ENCODE measurements around the gene ACVRL1. TPM values are rescaled to one million over a fixed set of nuclear protein-coding genes. Genes with fewer than 3 reads are reported as not detected.
"Not testable (repeated sequence)": the region's sequence is repeated elsewhere in the genome, so short reads cannot be mapped to it uniquely, and the experiment has no call there.

ACVRL1 gene
- total and polyA plus RNA-seq, 2 donors (not counting 1 experiment from before 2014, with no cell fraction given): 8.9 to 36.2 TPM

DNA sequence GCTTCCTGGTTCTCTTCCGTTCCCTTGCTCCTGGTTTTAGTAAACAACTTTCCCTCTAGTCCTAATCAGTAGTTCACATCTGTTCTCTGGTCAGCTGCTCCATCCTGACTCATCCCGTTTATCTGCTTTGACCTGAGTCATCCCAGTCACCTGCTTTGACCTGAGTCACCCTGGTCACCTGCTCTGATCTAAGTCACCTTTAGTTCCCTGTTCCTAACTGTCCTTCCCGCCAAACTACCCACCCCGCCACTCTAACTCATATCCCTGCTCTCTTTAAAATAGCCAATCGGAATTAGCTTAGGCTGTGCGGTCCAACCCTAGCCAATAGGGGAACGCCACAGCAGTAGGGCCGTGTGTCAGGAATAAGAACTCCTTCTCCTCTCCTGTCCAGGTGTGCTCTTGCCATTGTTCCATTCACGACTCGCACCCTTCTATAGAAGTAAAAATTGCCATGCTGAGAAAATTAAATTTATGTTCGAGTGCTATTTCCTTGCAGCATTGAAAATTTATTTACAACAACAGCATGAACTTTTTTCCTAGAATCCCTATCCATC lies 22.6 kb upstream of the ACVRL1 start:
- H3K4me3 ChIP-seq (replicated peaks in 1 of 4; ENCODE audit: control extremely low read depth in 1 of 4, insufficient read depth in 1 of 4, low read depth in 3 of 4, low read length in 4 of 4): no peak overlapping the region
- H3K9me3 ChIP-seq (ENCODE audit: control insufficient read depth, insufficient read depth, low read depth, low read length): no peaks in the 10 kb centered on the region
- no peak for TF ChIP-seq EZH2 (IDR thresholded peaks at IDR 0.05; ENCODE audit: low read length, missing control alignments)
- no peak for TF ChIP-seq CTCF (conservative IDR thresholded peaks at IDR 0.05 in 1 of 2, IDR thresholded peaks at IDR 0.05 in 1 of 2; ENCODE audit: low read depth in 1 of 2, low read length in 2 of 2)
- H3K4me2 ChIP-seq (ENCODE audit: extremely low read depth, insufficient read depth, low read length): no peak overlapping the region
- no peak overlapping the region for H2AFZ ChIP-seq (ENCODE audit: low read length)
- H3K9ac ChIP-seq (ENCODE audit: insufficient read depth, low read length): no peak overlapping the region
- no peak overlapping the region for H3K27ac ChIP-seq (ENCODE audit: insufficient read depth, low read length)
- no peaks in the 10 kb centered on the region for H3K79me2 ChIP-seq (ENCODE audit: control insufficient read depth, insufficient read depth, low read length)
- no peaks in the 10 kb centered on the region for H4K20me1 ChIP-seq (ENCODE audit: control insufficient read depth, extremely low read depth, insufficient read depth, low read length)
- H3K27me3 ChIP-seq (ENCODE audit: control insufficient read depth, insufficient read depth, low read length): no peaks in the 10 kb centered on the region
- no peaks in the 10 kb centered on the region for H3K36me3 ChIP-seq (ENCODE audit: control insufficient read depth, insufficient read depth, low read length)
- H3K4me1 ChIP-seq (ENCODE audit: control insufficient read depth, extremely low read depth, insufficient read depth, low read length): peaks cover 4% of the 10 kb centered on the region
- DNase-seq (ENCODE audit: low read depth in 2 of 2): peak in 1 of 2 donors; percentile 41

- H3K36me3 ChIP-seq (ENCODE audit: control insufficient read depth, insufficient read depth, low read length); H3K4me2 ChIP-seq (ENCODE audit: extremely low read depth, insufficient read depth, low read length); H3K79me2 ChIP-seq (ENCODE audit: control insufficient read depth, insufficient read depth, low read length); H2AFZ ChIP-seq (ENCODE audit: low read length); H4K20me1 ChIP-seq (ENCODE audit: control insufficient read depth, extremely low read depth, insufficient read depth, low read length); H3K9ac ChIP-seq (ENCODE audit: insufficient read depth, low read length); H3K27me3 ChIP-seq (ENCODE audit: control insufficient read depth, insufficient read depth, low read length); DNase-seq (ENCODE audit: low read depth in 2 of 2); H3K9me3 ChIP-seq (ENCODE audit: control insufficient read depth, insufficient read depth, low read depth, low read length); H3K4me3 ChIP-seq (replicated peaks in 1 of 4; ENCODE audit: control extremely low read depth in 1 of 4, insufficient read depth in 1 of 4, low read depth in 3 of 4, low read length in 4 of 4); H3K4me1 ChIP-seq (ENCODE audit: control insufficient read depth, extremely low read depth, insufficient read depth, low read length): not testable (repeated sequence)
- H3K27ac ChIP-seq (ENCODE audit: insufficient read depth, low read length): peak overlapping the region; percentile 53
These were observed 21.8 kb upstream of the ACVRL1 start for GRCh38 chr12:51885294-51886020.

DNA sequence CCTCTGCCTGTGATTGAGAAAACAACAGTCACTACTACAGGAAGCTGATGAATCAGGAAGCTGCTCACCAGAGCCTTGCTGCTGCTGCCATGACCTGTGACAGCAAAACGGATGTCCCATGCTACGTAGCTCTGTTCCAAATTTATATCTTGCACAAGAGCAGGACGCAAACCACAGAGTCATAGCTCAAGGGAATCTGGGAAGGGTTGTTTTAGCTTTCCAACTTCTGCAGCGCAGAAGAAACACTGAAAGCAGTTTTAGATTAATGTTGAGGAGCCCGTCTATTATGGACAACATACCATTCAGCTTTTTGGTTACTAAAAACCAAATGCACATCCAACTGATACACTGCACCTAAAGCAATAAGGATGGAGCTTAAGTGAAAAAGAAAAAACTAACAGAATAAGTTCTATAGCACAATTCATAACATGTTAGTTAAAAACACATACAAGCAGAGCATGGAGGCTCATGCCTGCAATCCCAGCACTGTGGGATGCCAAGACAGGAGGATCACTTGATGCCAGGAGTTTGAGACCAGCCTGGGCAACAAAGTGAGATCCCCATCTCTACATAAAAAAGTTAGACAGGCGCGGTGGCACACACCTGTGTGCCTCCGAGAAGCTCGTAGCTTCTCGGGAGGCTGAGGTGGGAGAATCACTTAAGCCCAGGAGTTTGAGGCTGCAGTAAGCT lies 21.1 kb upstream of the ACVRL1 start:
- H3K4me2 ChIP-seq (ENCODE audit: extremely low read depth, insufficient read depth, low read length): peak overlapping the region; percentile 8
- no peaks in the 10 kb centered on the region for H3K9me3 ChIP-seq (ENCODE audit: control insufficient read depth, insufficient read depth, low read depth, low read length)
- no peaks in the 10 kb centered on the region for H4K20me1 ChIP-seq (ENCODE audit: control insufficient read depth, extremely low read depth, insufficient read depth, low read length)
- peaks cover 4% of the 10 kb centered on the region for H3K4me1 ChIP-seq (ENCODE audit: control insufficient read depth, extremely low read depth, insufficient read depth, low read length)
- no peaks in the 10 kb centered on the region for H3K79me2 ChIP-seq (ENCODE audit: control insufficient read depth, insufficient read depth, low read length)
- no peaks in the 10 kb centered on the region for H3K36me3 ChIP-seq (ENCODE audit: control insufficient read depth, insufficient read depth, low read length)
- peak; percentile 92 to 98 for DNase-seq (ENCODE audit: low read depth in 2 of 2)
- TF ChIP-seq EZH2 (IDR thresholded peaks at IDR 0.05; ENCODE audit: low read length, missing control alignments) (no peak), CTCF (conservative IDR thresholded peaks at IDR 0.05 in 1 of 2, IDR thresholded peaks at IDR 0.05 in 1 of 2; ENCODE audit: low read depth in 1 of 2, low read length in 2 of 2) (no peak)
- H3K27me3 ChIP-seq (ENCODE audit: control insufficient read depth, insufficient read depth, low read length): no peaks in the 10 kb centered on the region
- H3K4me3 ChIP-seq (replicated peaks in 1 of 4; ENCODE audit: control extremely low read depth in 1 of 4, insufficient read depth in 1 of 4, low read depth in 3 of 4, low read length in 4 of 4): no peak overlapping the region
- peak overlapping the region; percentile 50 for H3K27ac ChIP-seq (ENCODE audit: insufficient read depth, low read length)
- H3K9ac ChIP-seq (ENCODE audit: insufficient read depth, low read length): no peak overlapping the region
- H2AFZ ChIP-seq (ENCODE audit: low read length): no peak overlapping the region

All from fibroblast of lung (primary cell).